Measurements from ENCODE around the gene LY86. TPM values are rescaled to one million over a fixed set of nuclear protein-coding genes. Genes with fewer than 3 reads are reported as not detected.
A peak's percentile ranks its signal among the peaks of the same experiment; 100 is the strongest.
"Not testable (repeated sequence)": the region's sequence is repeated elsewhere in the genome, so short reads cannot be mapped to it uniquely, and the experiment has no call there.

LY86 gene
- total RNA-seq, 2 donors from 2014 or later: 1.9 to 2.4 TPM

GRCh38 chr6:6661191-6661590 lies 72.7 kb downstream of the LY86 start:
- DNase-seq: no peak
- ATAC-seq: no peak
- intact Hi-C loops (cut with DNase I): no loop called here

- ATAC-seq (peak; percentile 54 to 67), DNase-seq (peak; percentile 56)
- intact Hi-C loops (cut with DNase I): no loop called here
Measured at GRCh38 chr6:6661684-6662083, 73.2 kb downstream of the LY86 start.

GRCh38 chr6:6663421-6664135 lies 75.1 kb downstream of the LY86 start:
- intact Hi-C loops (cut with DNase I): no loop called here
- no peak for ATAC-seq
- no peak for DNase-seq

GRCh38 chr6:6665555-6666243 lies 77.2 kb downstream of the LY86 start:
- ATAC-seq (no peak), DNase-seq (no peak)
- intact Hi-C loops (cut with DNase I): no loop called here

- intact Hi-C loops (cut with DNase I); ATAC-seq; DNase-seq: not testable (repeated sequence)
Measured at GRCh38 chr6:6670150-6670549, 81.6 kb downstream of the LY86 start.

DNA sequence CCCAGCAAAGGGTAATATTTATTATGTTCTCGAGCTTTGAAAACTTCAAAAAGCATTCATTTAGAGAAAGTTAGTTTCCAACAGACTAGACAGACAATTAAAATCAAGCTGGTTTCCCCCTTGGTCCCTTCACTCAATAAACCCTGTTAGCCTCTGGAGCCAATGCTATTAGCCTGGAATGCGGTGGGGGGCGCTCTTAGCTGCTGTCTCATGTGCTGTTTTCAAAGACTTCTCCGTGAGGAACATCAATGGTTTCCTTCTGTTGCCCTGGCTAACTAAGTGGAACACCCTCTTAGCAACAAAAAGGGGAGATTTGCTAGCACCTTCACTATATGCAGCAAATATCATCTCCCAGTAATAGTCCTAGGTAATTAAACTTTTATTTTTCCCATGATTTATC lies 86.4 kb downstream of the LY86 start:
- ATAC-seq (no peak), DNase-seq (no peak)
- intact Hi-C loops (cut with DNase I): no loop called here

DNA sequence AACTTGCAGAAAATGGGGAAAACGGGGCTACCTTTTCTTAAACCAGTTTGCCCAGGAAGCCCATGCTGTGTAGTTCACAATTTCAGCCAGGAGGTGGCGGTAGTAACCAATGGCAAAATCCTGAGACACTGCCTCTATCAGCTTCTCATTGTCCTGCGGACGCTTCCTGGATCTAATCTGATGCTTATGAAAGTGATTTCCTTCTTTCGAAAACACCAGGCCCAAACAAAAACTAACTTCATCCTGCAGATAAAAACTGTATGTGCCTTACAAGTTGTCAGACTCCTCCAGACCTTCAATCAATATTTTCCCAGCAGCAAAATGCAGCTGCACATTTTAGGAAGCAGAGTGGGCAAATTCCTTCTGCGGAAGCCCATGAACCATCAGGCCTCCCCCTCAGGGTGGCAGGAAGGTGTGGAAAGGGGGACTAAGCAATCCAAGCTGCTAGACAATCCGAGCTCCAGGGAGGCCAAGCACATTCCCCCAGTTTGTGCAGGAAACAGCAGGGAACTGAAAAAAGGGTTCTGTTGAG lies 88.5 kb downstream of the LY86 start:
- DNase-seq (peak; percentile 78), ATAC-seq (peak; percentile 78 to 79)
- intact Hi-C loops (cut with DNase I): loop anchor here in 1 of 2 donors (2.0 kb wide), 1 partner anchor 562 kb away; no protein-coding TSS in a partner anchor

GRCh38 chr6:6678185-6678671 lies 89.7 kb downstream of the LY86 start:
- peak; percentile 16 to 83 for ATAC-seq
- DNase-seq: no peak

GRCh38 chr6:6678811-6679210 lies 90.3 kb downstream of the LY86 start:
- DNase-seq (no peak), ATAC-seq (no peak)
- intact Hi-C loops (cut with DNase I): no loop called here

More at GRCh38 chr6:6678185-6678671, 89.7 kb downstream of the LY86 start:
- intact Hi-C loops (cut with DNase I): no loop called here

DNA sequence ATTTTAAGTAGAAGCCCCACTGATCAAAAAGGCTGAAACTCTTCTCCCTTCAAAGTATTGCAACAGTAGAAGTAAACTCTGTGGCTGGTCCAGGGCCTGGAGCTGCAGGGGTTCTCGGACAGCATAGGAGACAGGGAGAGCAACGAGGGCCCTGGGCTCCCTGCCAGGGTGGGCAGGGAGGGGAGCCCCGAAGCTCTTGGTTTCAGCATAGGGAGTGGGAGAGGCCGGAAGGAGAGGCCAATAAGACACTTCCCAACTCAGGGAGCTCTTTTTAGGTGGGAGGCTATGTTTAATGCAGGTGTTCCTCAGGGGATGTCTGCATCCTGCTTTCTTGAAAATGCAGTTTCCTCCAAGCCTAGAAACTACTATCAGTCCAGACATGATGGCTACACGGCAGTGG lies 91.1 kb downstream of the LY86 start:
- intact Hi-C loops (cut with DNase I): no loop called here
- DNase-seq (no peak), ATAC-seq (no peak)

DNA sequence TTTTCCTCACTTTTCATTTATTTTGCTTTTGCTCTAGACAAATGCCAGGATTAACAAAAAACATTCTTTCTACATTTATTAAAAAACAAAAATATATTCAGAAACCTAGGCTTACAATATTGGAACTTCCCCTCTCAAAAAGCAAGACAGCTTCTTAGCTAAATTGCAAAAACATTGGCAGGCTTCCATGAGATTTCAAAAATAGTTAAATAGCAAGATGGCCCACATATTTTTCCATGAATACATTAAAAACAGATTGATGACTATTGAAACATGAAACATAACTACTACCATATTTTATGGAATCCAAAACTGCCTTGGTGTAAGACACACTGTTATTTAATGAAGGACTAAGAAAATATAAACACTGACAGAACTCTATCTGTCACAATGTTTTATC lies 92.0 kb downstream of the LY86 start:
- ATAC-seq (no peak), DNase-seq (no peak)
- intact Hi-C loops (cut with DNase I): no loop called here

GRCh38 chr6:6681075-6681849 lies 92.7 kb downstream of the LY86 start:
- DNase-seq (no peak), ATAC-seq (no peak)
- intact Hi-C loops (cut with DNase I): no loop called here

GRCh38 chr6:6682225-6682624 lies 93.7 kb downstream of the LY86 start:
- intact Hi-C loops (cut with DNase I): no loop called here

DNA sequence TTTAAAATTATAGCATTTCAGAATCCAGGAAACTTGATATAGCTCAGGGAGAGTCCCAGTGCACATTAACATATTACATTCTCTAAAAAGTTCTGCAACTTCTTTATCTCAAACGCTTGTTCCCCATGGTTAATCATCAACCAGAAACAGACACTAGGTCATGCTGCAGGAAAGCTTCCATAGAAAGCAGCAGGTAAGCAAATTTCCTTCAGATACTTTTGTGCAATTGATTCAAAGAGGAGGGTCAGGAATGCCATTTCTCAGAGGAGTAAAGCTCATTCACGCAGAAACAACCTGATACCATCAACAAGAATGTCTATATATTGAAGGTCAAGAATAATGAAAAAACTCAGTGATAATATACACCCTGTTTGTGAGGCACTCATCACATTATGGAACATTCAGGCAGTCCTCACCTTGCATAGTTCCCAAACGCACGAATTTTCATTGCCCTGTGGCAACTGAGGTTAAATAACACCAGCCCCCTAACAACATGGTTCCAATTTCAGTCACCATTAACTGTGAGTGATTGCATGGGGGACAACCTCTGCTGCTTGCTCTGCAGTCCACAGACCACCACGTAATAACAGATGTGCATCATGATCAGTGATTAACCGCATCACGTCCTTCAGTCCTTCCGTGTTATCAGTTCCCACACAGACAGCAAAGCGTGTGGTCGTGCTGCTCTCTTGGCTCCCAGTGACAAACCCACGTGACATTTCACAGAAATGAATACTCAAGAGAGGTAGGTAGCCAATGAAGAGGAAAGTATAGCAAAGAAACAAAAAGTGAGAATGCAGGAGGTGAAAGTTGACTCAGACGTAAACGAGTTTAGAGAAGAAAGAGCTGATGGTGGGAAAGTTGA lies 95.7 kb downstream of the LY86 start:
- intact Hi-C loops (cut with DNase I): no loop called here
- no peak for DNase-seq
- no peak for ATAC-seq

More at GRCh38 chr6:6682225-6682624, 93.7 kb downstream of the LY86 start:
- no peak for DNase-seq
- ATAC-seq: peak in 1 of 2 donors; percentile 32

GRCh38 chr6:6685249-6686040 lies 96.9 kb downstream of the LY86 start:
- intact Hi-C loops (cut with DNase I): no loop called here
- no peak for ATAC-seq
- no peak for DNase-seq

DNA sequence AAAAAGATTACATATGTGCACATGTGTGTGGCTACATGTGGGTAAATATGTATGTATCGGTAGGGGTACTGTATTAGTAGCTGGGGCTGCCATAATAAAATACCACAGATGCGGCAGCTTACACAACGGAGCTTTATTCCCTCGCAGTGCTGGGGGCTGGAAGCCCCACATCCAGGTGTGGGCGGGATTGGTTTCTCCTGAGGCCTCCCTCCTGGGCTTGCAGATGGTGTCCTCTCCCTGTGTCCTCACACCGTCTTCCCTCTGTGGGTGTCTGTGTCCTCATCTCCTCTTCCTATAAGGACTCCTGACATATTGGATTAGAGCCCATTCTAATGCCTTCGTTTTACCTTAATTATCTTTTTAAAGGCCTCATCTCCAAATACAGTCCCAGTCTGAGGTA lies 97.7 kb downstream of the LY86 start:
- intact Hi-C loops (cut with DNase I): no loop called here
- ATAC-seq (no peak), DNase-seq (no peak)

DNA sequence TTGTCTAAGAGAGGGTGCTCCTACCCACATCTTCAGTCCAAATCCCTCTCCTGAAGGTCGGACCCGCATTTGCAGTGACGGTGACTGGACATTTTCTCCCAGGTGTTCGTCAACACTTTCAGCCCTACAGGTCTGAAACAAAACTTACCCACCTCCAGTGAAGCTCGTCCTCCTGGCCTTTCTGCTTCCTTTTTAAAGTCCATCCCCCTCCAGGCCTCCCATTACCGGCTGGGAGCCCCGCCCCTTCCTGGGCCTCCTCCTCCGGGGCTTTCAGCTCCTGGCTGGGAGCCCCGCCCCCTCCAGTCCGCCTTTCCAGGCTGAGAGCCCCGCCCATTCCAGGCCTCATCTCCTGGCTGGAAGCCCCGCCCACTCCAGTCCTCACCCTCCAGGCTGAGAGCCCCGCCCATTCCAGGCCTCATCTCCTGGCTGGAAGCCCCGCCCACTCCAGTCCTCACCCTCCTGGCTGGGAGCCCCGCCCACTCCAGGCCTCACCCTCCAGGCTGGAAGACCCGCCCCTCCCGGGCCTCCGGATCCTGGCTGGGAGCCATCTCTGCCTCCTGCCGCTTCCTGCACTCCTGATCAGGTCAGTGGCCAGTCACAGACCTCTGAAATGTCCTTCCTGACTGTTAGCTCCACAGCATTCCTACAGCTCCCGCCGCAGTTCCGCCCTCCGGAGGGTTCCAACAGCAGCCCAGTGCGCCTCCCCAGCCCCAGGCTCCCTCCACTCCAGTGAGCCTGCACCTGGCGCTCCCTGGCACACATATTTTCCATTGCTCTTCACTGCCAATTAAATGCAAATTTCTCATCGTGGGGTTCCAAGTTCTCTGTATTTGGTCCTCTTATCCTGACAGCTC lies 98.5 kb downstream of the LY86 start:
- intact Hi-C loops (cut with DNase I): no loop called here
- ATAC-seq (peak; percentile 92), DNase-seq (peak; percentile 93)
